Measurements from ENCODE around the gene VAT1L.

GRCh38 chr16:77974883-77975282 is 186.5 kb downstream of the VAT1L start:
- TF ChIP-seq CTCF (IDR thresholded peaks at IDR 0.05) (no peak), POLR2A (IDR thresholded peaks at IDR 0.05) (no peak)

Measured in right lobe of liver (tissue), 4 donors.